Measurements from ENCODE around the gene SYP.
"Not testable (repeated sequence)": the region's sequence is repeated elsewhere in the genome, so short reads cannot be mapped to it uniquely, and the experiment has no call there.

The SYP gene

GRCh38 chrX:49187526-49187925, 12.5 kb downstream of the SYP start:
- no peak for DNase-seq

GRCh38 chrX:49187028-49187394, 13.0 kb downstream of the SYP start:
- DNase-seq, result no peak

DNA sequence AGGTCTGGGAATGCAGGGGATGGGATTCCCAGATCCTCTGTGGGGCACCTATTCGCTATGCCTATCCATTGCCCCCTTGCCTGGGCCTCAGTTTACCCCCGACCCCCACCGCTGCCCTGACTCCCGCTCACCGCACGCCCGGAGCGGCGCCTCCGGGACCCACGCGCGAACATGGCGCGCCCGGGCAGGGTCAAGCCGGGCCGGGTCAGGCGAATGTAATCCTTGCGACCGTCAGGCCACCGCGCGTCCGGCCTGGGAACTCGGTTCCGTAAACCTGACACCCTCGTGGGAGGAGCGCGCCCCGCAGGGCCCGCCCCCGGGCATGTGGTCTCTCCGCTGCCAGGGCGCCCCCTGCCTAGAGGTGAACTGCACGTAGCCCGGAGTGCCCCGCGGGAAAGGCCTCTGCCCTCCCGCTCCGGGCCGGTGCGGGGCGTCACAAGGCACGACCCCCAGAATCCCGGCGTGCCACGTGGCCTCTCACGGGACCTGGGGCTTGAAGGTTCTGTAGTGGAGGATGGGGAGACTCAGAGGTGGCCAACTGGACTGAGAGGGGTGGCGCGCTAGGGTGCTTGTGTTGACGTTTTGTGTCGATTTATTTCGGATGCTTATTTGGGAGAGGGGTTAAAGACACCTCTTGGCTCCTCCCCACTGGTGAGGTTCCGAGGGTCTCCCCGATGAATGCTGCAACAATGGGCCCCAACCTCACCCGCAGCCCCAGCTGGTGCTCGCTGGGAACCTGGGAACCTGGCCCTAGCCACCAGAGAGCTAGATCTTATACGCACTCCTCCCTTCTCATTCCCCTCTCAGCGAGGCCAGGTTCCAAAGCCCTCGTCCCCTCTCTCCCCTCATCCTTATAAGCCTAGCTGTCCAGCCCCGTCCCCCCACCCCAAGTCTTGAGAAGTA, 13.6 kb downstream of the SYP start, which contains the start of gene PRICKLE3:
Gene PRICKLE3, minus strand, starts transcription at position 249 of the 903 bp plus-strand sequence. Its CDS starts 76 bp downstream, at position 173.
- DNase-seq, result no peak

DNA sequence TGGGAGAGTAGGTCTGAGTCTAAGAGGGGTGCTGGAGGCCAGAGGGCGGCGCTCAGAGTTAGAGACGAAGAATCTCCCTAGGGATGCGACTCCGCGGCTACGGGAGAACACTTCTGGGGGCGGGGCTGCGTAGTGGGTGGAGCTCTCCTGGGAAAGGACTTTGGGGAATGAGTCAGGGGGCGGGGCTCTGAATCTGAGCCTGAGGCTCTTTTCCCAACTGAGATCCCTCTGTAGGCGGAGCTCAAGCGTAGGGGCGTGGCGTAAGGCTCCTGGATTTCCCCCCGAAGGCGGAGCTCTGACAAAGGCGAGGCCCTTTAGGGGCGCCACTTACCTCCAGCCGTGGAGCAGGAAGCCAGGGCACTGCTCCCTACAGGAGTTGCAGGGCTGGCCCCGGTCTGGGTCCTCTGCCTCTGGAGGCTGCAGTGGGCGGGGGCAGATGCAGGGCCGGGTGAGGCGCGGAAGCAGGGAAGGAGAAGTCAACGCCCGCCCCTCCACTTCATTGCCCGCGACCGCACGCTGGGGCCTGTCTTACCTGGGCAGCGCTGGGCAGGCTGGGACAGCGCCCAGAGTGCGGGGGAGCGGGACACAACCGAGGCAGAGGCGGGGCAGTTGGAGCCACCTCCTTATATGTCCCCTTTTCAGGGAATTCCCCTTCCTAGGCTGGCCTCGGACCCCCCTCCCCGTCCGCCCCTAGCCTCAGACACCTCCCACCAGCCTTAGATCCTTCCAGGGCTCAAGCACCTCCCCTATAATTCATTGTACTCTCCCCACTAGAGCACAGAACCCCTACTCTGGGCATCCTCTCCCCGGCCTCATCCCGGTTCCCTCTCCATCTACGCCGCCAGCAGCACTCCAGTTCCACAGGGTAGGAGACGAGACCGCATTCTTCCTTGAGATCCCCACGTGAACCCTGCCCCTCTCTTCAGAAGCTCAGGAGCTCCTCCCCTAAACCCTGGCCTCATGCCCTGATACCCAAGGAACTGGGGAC, 15.4 kb downstream of the SYP start:
- peak; percentile 67 for DNase-seq

DNA sequence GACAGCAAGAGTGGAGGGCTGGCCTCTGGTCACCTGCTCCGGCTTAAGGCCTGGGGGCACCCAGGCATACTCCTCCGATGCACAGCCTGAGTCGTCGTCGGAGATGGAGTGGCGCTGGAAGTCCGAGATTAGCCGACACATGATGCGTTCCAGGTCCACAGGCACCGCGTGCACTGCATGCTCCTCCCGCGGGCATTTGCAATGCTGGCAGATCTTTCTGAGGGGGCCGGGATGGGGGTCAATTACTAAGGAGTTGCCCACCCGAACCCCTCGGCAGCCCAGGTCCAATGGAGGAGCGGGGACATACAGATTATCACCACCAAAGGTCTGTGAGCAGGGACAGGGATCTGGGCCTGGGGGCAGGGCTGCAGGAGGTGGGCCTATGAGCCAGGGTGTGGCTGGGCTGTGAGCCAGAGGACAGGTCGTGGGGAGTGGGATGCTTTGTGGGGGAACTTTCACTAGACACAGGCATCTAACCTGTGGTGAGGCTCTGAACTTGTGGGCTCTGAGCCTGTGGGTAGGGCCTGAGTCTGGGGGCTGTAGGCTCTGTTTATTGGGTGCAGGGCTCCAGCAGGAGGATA, 16.2 kb downstream of the SYP start:
- no peak for DNase-seq

DNA sequence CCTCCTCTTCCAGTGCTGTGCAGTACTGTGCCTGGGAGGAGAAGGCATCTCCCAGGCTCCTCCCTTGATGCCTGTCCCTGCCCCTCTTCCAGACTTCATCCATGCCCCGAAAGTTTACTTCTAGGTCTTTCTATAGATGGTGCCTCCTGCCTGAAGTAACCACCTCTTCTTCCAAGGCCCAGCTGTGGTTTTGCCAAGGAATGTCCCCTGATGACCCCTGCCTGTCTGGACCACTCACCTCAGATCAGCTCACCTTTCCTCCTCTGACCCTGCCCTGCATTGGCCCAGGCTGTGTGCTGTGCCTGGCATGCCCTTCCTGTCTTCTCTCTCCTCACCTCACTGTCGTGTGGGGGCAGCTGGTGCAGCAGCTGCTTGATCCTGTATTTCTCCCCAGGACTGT, 20.6 kb downstream of the SYP start:
- DNase-seq, result no peak

GRCh38 chrX:49178537-49178936, 21.5 kb downstream of the SYP start:
- no peak for DNase-seq

DNA sequence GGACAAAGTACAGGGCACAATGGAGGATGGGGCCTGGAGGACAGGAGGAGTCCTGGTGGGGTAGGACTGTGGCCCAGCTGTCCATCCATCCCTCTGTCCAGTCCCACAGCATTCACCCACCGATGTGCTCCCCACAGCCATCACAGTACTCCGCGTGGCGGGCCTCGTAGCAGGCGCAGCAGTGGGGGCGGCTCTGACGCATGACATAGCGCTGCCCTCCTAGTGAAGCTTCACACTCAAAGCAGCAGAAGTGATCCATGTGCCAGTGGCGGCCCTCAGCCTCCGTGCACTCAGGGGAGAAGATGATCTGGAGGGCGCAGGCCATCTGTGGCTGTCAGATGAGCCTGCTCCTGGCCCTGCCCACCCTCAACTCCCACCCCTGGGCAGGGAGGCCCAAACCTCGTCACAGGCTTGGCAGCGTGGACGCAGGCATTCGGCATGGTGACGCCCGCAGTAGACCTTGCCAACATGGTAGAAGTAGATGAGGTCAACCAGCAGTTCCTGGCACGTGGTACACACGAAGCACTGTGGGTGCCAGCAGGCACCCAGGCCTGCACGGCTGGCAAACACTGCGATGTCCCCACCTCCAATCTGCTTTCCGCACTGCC, 22.0 kb downstream of the SYP start:
- DNase-seq, result no peak

GRCh38 chrX:49177338-49177833, 22.6 kb downstream of the SYP start:
- DNase-seq, result no peak

GRCh38 chrX:49176421-49177326, 23.3 kb downstream of the SYP start:
- no peak for DNase-seq

GRCh38 chrX:49175435-49176274, 24.3 kb downstream of the SYP start:
- DNase-seq, result no peak

GRCh38 chrX:49174723-49175122, 25.3 kb downstream of the SYP start:
- DNase-seq, result no peak

DNA sequence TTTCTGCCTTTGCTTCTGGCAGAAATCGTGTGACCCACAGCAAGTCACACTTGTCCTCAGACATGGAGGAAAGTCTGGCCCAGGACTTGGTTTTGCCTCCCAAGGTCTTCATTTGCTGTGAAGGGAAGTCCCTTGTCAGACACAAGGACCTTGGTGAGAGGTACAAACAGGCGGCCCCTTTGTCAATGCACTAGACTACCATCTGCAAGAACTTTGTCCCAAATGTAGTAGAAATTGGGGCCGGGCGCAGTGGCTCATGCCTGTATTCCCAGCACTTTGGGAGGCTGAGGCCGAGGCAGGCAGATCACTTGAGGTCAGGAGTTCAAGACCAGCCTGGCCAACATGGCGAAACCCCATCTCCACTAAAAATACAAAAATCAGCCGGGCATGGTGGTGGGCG, 26.4 kb downstream of the SYP start:
- DNase-seq, result not testable (repeated sequence)

DNA sequence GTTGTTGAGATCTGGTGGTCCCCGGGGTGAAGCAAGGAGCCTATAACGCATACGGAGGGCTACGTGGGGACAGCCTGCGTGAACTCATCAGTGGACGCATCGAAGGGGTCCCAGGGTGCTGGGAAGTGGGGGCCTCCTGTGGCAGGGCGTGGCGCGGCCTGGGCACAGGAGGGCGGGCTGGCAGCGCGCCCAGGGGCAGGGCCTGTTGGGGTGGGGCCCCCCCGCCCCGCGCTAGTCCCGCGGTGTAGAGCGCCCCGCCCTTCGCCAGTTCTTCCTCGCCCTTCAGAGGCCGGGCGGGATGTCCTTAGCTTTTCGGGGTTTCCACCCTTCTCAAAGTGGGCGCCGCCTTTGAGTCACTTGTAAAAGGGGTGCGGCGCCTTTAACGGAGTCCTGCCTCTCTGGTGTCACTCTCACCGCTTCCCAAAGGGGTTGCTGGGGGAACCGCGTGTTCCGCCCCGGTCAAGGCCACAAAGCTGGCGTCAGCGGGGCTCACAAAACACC, 27.7 kb downstream of the SYP start:
- DNase-seq, result no peak

GRCh38 chrX:49171752-49172279, 28.2 kb downstream of the SYP start, which contains the start of gene PLP2:
Gene PLP2 (plus strand): TSS chrX:49171898. CDS start chrX:49172001, 103 bp downstream.
- no peak for DNase-seq

GRCh38 chrX:49167740-49168108, 32.3 kb downstream of the SYP start:
- DNase-seq, result no peak

GRCh38 chrX:49166914-49167739, 32.9 kb downstream of the SYP start:
- DNase-seq, result no peak

DNA sequence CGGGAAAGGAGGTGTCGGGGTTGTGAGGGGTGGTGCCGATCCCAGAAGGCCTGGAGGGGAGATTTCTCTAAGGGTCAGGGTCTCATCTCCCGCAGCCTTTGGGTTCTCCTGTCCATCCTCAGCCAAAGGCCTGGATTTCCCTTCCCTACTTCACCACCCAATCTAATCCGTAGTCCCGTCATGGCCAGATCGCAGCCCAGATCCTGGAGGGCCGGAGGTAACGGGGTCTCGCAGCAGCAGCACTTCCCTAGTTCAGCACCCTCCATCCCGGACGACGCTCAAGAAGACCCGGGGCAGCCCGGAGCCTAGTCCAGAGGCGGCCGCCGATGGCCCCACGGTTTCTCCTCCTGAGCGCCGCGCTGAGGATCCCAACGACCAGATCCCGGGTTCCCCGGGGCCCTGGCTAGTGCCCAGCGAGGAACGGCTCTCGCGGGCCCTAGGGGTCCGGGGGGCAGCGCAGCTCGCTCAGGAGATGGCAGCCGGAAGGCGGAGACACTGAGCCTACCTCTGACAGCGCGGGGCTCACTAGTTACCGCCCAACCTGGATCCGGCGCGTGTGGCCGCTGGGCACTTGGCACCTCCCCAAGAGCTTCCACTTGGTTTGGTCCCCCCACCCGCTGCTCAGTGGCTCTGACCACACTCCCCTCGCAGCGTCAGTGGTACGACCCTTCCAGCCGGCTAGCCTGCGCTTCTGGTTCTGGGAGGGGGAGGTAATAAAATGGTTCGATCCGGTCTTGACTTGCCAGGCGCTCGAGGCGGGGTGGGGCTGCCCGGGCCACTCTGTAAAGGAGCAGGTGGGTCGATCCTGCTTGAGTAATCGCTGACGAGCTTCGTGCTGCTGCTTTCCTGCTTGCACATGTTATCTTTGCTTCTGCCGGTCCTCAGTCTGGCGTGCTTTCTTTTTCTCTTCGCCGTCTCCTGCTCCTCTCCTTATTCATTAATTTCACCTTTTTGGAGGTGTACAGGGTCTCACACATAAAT, 33.8 kb downstream of the SYP start:
- no peak for DNase-seq

Measured in amniotic stem cell (primary cell).